Measurements from ENCODE around the gene POLR3K. TPM values are rescaled to one million over a fixed set of nuclear protein-coding genes. Genes with fewer than 3 reads are reported as not detected.
A peak's percentile ranks its signal among the peaks of the same experiment; 100 is the strongest.

The POLR3K gene
- total and polyA plus RNA-seq, 10 donors = 5.2 to 24.1 (median 13.7) TPM

- Histone ChIP-seq H3K27me3 (replicated peaks in 1 of 7) (no peaks in the 10 kb centered on the region), H3K4me1 (peaks cover 0 to 38% (median 14%) of the 10 kb centered on the region in 6 donors), H3K36me3 (peaks cover 0 to 50% (median 3%) of the 10 kb centered on the region in 6 donors), H3K27ac (no peak overlapping the region), H3K4me3 (no peak overlapping the region), H3K9me3 (no peaks in the 10 kb centered on the region)
- 89 to 97% (median 95%) methylated on average over 24 to 25 of the region's 25 CpGs for WGBS, 5 donors
- intact Hi-C loops (cut with DNase I; ENCODE audit: low total_unique reads) = loop anchor here (2.0 kb wide), 1 partner anchor 33 kb away; no protein-coding TSS in a partner anchor
- TF ChIP-seq POLR2AphosphoS5 (IDR thresholded peaks at IDR 0.05) = no peak
- no peak for TF ChIP-seq CTCF (IDR thresholded peaks at IDR 0.05 in 8 of 11, conservative IDR thresholded peaks at IDR 0.05 in 3 of 11)
- TF ChIP-seq POLR2A (IDR thresholded peaks at IDR 0.05) = no peak
- peak; percentile 69 for DNase-seq
Observed at GRCh38 chr16:63998-64913, 10.8 kb upstream of the POLR3K start.

GRCh38 chr16:63466-63865 lies 10.1 kb upstream of the POLR3K start:
- Histone ChIP-seq H3K36me3 (peaks cover 0 to 58% (median 5%) of the 10 kb centered on the region in 6 donors), H3K4me3 (no peak overlapping the region), H3K27me3 (replicated peaks in 1 of 7) (no peaks in the 10 kb centered on the region), H3K4me1 (peaks cover 0 to 31% (median 11%) of the 10 kb centered on the region in 6 donors), H3K27ac (no peak overlapping the region), H3K9me3 (no peaks in the 10 kb centered on the region)
- TF ChIP-seq POLR2A (IDR thresholded peaks at IDR 0.05) (no peak), CTCF (IDR thresholded peaks at IDR 0.05 in 8 of 11, conservative IDR thresholded peaks at IDR 0.05 in 3 of 11) (no peak), POLR2AphosphoS5 (IDR thresholded peaks at IDR 0.05) (no peak)
- WGBS, 5 donors = 88 to 95% (median 94%) methylated on average over 4 to 16 of the region's 16 CpGs
- intact Hi-C loops (cut with DNase I; ENCODE audit: low total_unique reads) = no loop called here
- peak; percentile 65 for DNase-seq

GRCh38 chr16:62968-63391 lies 9.6 kb upstream of the POLR3K start:
- Histone ChIP-seq H3K27ac (no peak overlapping the region), H3K9me3 (no peaks in the 10 kb centered on the region), H3K4me3 (no peak overlapping the region), H3K4me1 (peaks cover 0 to 26% (median 11%) of the 10 kb centered on the region in 6 donors), H3K27me3 (replicated peaks in 1 of 7) (no peaks in the 10 kb centered on the region), H3K36me3 (peaks cover 0 to 63% (median 9%) of the 10 kb centered on the region in 6 donors)
- intact Hi-C loops (cut with DNase I; ENCODE audit: low total_unique reads) = no loop called here
- DNase-seq = peak; percentile 51
- 93 to 97% (median 97%) methylated on average over 19 to 21 of the region's 21 CpGs for WGBS, 5 donors
- TF ChIP-seq POLR2AphosphoS5 (IDR thresholded peaks at IDR 0.05) (no peak), POLR2A (IDR thresholded peaks at IDR 0.05) (no peak)

- Histone ChIP-seq H3K36me3 (peaks cover 0 to 68% (median 13%) of the 10 kb centered on the region in 6 donors), H3K4me1 (peaks cover 0 to 21% (median 11%) of the 10 kb centered on the region in 6 donors), H3K9me3 (no peaks in the 10 kb centered on the region), H3K27ac (no peak overlapping the region), H3K27me3 (replicated peaks in 1 of 7) (no peaks in the 10 kb centered on the region), H3K4me3 (no peak overlapping the region)
- TF ChIP-seq POLR2AphosphoS5 (IDR thresholded peaks at IDR 0.05) (no peak), POLR2A (IDR thresholded peaks at IDR 0.05) (no peak), CTCF (IDR thresholded peaks at IDR 0.05 in 8 of 11, conservative IDR thresholded peaks at IDR 0.05 in 3 of 11) (no peak)
- DNase-seq = peak; percentile 68
- 92 to 96% (median 94%) methylated on average over 33 to 34 of the region's 34 CpGs for WGBS, 5 donors
- intact Hi-C loops (cut with DNase I; ENCODE audit: low total_unique reads) = no loop called here
Observed at GRCh38 chr16:62283-62967, 9.0 kb upstream of the POLR3K start.
